Measurements from ENCODE around the gene CCDC74B.
"Not testable (repeated sequence)": the region's sequence is repeated elsewhere in the genome, so short reads cannot be mapped to it uniquely, and the experiment has no call there.

The CCDC74B gene

DNA sequence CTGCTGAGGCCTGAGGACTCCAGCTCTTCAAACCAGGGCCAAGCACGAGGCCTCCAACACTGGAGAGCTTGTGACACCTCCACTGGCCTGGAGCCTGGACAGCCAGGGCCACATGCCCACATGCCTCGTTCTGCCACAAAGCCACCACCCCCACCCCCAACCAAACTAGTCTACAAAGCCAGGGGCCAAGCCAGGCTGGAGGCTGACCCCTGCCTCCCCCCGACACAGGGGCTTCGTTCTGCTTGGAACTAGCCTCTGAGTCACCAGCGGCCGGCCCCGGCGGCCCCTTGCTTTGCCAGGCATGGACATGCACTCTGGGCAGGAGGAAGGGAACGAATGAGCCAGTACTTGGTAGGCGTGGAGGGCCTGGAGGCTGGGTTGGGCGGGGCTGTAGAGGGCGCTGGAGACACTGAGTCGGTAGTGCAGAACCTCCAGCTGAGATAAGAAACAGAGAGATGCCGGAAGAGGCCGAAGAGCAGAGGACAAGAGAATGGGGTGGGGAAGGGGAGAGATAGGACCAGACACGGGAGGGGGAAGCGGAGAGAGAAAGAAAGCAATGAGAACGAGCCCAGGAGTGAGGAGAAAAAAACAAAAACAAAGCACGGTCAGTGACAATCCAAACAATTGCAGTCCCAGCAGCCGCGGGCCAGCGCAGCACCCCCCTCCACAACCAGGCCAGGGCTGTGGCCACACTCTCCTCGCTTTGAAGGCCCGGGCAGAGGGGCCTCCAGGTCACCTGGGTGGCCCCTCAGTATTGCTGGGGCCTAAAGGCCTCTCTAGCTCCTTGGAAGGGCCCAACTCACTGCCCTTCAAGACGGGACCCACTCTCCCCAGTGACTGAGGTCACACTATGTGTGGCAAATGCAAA is 16.2 kb upstream of the CCDC74B start:
- H3K4me3 ChIP-seq (ENCODE audit: low read depth, low read length); DNase-seq (ENCODE audit: low read depth): not testable (repeated sequence)
- TF ChIP-seq, protein P1, sequence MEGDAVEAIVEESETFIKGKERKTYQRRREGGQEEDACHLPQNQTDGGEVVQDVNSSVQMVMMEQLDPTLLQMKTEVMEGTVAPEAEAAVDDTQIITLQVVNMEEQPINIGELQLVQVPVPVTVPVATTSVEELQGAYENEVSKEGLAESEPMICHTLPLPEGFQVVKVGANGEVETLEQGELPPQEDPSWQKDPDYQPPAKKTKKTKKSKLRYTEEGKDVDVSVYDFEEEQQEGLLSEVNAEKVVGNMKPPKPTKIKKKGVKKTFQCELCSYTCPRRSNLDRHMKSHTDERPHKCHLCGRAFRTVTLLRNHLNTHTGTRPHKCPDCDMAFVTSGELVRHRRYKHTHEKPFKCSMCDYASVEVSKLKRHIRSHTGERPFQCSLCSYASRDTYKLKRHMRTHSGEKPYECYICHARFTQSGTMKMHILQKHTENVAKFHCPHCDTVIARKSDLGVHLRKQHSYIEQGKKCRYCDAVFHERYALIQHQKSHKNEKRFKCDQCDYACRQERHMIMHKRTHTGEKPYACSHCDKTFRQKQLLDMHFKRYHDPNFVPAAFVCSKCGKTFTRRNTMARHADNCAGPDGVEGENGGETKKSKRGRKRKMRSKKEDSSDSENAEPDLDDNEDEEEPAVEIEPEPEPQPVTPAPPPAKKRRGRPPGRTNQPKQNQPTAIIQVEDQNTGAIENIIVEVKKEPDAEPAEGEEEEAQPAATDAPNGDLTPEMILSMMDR (IDR thresholded peaks at IDR 0.05; ENCODE audit: low read depth, low read length), result peak; percentile 2

DNA sequence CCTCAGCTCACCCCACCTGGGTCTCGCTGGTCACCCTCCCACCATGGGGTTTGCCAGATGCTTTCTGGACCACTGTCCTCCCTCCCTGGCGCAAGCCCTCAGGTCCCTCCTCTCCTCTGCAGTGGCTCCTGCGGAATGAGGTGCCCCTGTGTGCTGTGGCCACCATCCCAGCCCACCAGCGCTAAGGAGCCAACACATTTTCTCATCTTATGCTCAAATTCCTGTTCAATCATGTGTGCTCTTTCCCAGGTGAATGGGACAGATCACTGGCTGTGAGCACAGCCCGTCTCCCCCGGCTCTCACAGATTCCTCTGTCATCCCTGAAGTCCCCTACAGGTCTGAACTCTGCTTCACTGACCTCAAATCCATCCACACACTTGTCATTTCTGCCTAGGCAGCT is 15.2 kb upstream of the CCDC74B start:
- H3K4me3 ChIP-seq (ENCODE audit: low read depth, low read length), result no peak overlapping the region
- DNase-seq (ENCODE audit: low read depth), result no peak
- TF ChIP-seq, protein P1 (IDR thresholded peaks at IDR 0.05; ENCODE audit: low read depth, low read length), result no peak
- TF ChIP-seq MYC (IDR thresholded peaks at IDR 0.05; ENCODE audit: low read depth, low read length), result no peak
- no peak for TF ChIP-seq POLR2A (IDR thresholded peaks at IDR 0.05; ENCODE audit: extremely low read depth, insufficient read length)
- TF ChIP-seq, protein P2, sequence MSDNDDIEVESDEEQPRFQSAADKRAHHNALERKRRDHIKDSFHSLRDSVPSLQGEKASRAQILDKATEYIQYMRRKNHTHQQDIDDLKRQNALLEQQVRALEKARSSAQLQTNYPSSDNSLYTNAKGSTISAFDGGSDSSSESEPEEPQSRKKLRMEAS (IDR thresholded peaks at IDR 0.05; ENCODE audit: low read depth, low read length), result no peak

DNA sequence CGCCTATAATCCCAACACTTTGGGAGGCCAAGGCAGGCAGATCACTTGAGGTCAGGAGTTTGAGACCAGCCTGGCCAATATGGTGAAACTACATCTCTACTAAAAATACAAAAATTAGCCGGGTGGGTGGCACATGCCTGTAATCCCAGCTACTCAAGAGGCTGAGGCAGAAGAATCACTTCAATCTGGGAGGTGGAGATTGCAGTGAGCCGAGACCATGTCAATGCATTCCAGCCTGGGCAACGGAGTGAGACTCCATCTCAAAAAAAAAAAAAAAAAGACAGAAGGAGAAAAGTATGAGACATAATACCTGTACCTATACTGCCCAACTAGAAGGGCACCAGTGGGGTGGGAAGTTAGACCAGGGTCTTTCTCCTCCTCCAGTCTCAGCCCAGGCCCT is 14.5 kb upstream of the CCDC74B start:
- H3K4me3 ChIP-seq (ENCODE audit: low read depth, low read length); DNase-seq (ENCODE audit: low read depth): not testable (repeated sequence)

DNA sequence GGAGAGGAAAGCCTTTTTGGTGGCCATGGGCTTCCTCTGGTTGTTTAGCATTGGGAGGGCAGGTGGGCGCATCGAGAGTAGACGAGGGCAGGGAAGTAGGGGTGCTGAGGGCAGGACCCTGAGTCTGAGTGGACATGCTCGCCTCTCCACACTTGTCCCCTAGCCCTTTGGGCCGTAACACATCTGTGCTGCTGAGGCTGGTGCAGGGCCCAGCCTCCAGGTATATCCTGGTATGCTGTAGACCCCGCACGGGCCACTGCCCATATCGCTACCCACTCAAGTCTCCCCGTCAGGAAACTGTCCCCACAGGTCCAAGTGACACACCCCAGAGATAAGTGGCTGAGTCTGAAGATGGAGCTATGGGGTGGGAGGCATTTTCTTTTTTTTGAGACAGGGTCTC is 13.7 kb upstream of the CCDC74B start:
- TF ChIP-seq POLR2A (IDR thresholded peaks at IDR 0.05; ENCODE audit: extremely low read depth, insufficient read length) (no peak), MYC (IDR thresholded peaks at IDR 0.05; ENCODE audit: low read depth, low read length) (no peak)
- TF ChIP-seq, protein P1 (IDR thresholded peaks at IDR 0.05; ENCODE audit: low read depth, low read length), result no peak
- TF ChIP-seq, protein P2 (IDR thresholded peaks at IDR 0.05; ENCODE audit: low read depth, low read length), result no peak
- no peak for DNase-seq (ENCODE audit: low read depth)
- H3K4me3 ChIP-seq (ENCODE audit: low read depth, low read length), result no peak overlapping the region

DNA sequence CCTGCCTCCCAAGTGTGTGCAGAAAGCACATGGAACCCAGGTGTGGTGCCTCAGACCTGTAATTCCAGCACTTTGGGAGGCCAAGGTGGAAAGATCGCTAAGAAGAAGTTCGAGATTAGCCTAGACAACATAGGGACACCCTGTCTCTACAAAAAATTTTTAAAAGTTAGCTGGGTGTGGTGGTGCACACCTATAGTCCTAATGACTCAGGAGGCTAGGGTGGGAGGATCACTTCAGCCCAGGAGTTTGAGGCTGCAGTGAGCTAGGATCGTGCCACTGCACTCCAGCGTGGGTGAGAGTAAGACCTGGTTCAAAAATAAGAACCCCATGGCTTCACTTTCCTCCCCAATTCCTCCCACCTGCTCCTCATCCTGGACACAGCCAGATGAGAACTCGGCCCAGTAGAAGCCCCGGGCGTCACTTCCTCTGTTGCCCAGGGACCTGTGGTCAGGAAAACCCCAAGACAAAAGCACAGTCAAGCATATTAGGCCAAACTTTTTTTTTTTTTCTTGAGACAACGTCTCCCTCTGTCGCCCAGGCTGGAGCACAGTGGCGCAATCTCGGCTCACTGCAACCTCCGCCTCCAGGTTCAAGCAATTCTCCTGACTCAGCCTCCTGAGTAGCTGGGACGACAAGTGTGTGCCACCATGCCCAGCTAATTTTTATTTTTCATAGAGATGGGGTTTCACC is 13.1 kb upstream of the CCDC74B start:
- not testable (repeated sequence) for H3K4me3 ChIP-seq (ENCODE audit: low read depth, low read length)
- peak; percentile 86 for DNase-seq (ENCODE audit: low read depth)

DNA sequence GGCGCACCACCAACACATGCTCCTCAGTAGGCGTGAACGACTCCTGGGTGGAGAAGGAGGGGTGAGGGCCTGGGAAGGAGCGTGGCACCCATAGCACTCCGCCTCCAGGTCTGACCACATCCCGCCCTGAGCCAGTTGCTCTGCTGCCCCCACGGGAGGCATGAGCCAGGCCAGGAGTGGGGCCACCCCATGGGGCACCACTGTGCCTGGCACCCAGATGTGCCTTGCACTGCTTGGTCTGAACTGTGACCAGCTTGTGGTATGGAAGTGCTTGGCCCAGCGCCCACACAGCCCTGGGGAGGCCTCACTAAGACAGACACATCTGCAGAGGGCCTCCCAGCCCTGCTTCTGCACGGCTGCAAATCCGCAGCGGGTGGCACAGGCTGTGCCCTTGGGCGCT is 12.4 kb upstream of the CCDC74B start:
- H3K4me3 ChIP-seq (ENCODE audit: low read depth, low read length), result not testable (repeated sequence)
- peak; percentile 61 for DNase-seq (ENCODE audit: low read depth)

DNA sequence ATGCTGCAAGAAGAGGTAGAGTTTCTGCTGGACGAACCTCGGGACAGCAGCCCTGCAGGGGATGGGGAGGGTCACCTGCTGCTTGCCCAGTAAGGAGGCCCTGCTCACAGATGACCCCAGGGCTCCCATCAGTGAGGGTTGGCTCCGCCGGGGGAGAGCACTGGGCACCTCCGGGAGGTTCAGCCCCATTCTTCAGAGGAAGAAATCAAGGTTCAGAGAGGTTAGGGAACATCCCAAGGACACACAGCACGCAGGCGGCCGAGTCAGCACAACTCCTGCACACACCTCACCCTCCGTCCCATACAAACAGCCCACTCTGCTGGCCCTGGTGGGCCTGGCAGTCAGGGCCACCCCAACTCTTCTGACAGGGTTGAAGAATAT is 11.7 kb upstream of the CCDC74B start:
- no peak for DNase-seq (ENCODE audit: low read depth)
- no peak overlapping the region for H3K4me3 ChIP-seq (ENCODE audit: low read depth, low read length)
- no peak for TF ChIP-seq MYC (IDR thresholded peaks at IDR 0.05; ENCODE audit: low read depth, low read length)
- no peak for TF ChIP-seq POLR2A (IDR thresholded peaks at IDR 0.05; ENCODE audit: extremely low read depth, insufficient read length)
- TF ChIP-seq, protein P1 (IDR thresholded peaks at IDR 0.05; ENCODE audit: low read depth, low read length), result no peak
- TF ChIP-seq, protein P2 (IDR thresholded peaks at IDR 0.05; ENCODE audit: low read depth, low read length), result no peak

Measured in NB4 (cell line).